Skeletal muscle satellite cell (primary cell): Measurements from ENCODE around the gene TMEM109.

Experiments used
- H3K27me3 ChIP-seq: 2 replicates; pipeline ENCODE4 v1.7.0; 2013; ENCODE audit warnings: low read length; ENCODE audit not compliant: control insufficient read depth, insufficient read depth
- H3K36me3 ChIP-seq: 2 replicates; pipeline ENCODE4 v1.7.0; 2013; ENCODE audit warnings: mild to moderate bottlenecking, control low read depth, low read length; ENCODE audit not compliant: insufficient read depth
- H3K4me1 ChIP-seq: 2 replicates; pipeline ENCODE4 v1.7.0; 2013; ENCODE audit warnings: low read length; ENCODE audit not compliant: control insufficient read depth, insufficient read depth
- H3K4me2 ChIP-seq: 2 replicates; pipeline ENCODE4 v1.7.0; 2013; ENCODE audit warnings: mild to moderate bottlenecking, low read length
- H3K4me3 ChIP-seq: 2 replicates; pipeline ENCODE4 v1.7.0; 2013; ENCODE audit warnings: low read length
- H3K9ac ChIP-seq: 2 replicates; pipeline ENCODE4 v1.7.0; 2013; ENCODE audit warnings: mild to moderate bottlenecking, low read depth, low read length, moderate library complexity
- H3K9me3 ChIP-seq: replicated peaks from 2 replicates; pipeline ENCODE4 v1.7.0; 2013; ENCODE audit warnings: mild to moderate bottlenecking, control low read depth, low read length

TMEM109 gene

DNA sequence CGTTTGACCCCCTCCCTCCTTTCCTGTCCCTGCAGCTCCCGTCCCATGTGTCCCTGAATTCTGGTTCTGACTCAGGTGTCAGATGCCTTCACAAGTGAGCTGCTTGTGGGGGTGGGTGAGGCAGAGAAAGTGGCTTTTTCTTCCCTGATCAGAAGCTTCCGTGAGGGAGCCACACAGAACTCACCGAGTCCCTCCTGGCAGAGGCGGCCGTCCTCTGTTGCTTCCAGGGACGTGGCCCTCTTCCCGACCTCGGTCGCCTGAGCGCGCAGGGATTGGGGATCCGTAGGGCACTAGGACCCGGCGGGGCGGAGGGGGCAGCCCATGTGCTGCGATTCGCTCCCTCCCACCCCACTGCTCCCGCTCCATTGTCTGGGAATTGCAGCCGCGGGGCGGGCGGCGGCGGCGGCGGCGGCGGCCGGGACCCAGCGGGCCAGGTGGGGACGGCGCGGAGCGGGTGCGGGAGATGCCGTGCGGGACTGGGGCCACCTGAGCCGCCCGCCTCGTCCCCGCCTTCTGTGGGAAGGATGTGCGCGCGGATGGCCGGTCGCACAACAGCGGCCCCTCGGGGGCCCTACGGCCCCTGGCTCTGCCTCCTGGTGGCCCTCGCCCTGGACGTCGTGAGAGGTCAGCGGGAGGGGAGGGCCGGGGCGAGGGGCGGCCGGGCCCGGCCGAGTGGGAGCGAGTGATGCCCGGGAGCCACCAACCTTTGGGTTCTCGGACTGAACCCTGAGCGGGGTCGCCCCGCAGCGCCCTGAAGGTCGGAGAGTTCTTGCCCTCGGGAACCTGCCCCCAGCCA, 10.3 kb downstream of the TMEM109 start, which contains the start of gene TMEM132A:
TSS of gene TMEM132A (plus strand) at position 351 of the 796 bp plus-strand sequence. CDS start at position 525, 174 bp downstream.
- peaks cover 7% of the 10 kb centered on the region for H3K27me3 ChIP-seq
- peaks cover 25% of the 10 kb centered on the region for H3K36me3 ChIP-seq
- H3K4me2 ChIP-seq, result peak within 1 kb of the TSS; percentile 93
- peaks cover 16% of the 10 kb centered on the region for H3K4me1 ChIP-seq
- H3K4me3 ChIP-seq, result peak within 1 kb of the TSS; percentile 77
- H3K9ac ChIP-seq, result peak within 1 kb of the TSS; percentile 77
- no peaks in the 10 kb centered on the region for H3K9me3 ChIP-seq

- peak overlapping the region; percentile 77 for H3K4me3 ChIP-seq
- H3K36me3 ChIP-seq, result peaks cover 25% of the 10 kb centered on the region
- no peaks in the 10 kb centered on the region for H3K9me3 ChIP-seq
- H3K4me2 ChIP-seq, result peak overlapping the region; percentile 93
- H3K9ac ChIP-seq, result peak overlapping the region; percentile 77
- peaks cover 7% of the 10 kb centered on the region for H3K27me3 ChIP-seq
- peaks cover 16% of the 10 kb centered on the region for H3K4me1 ChIP-seq
Observed at GRCh38 chr11:60924906-60925853, 11.2 kb downstream of the TMEM109 start.

- peak overlapping the region; percentile 77 for H3K4me3 ChIP-seq
- H3K9me3 ChIP-seq, result no peaks in the 10 kb centered on the region
- H3K9ac ChIP-seq, result no peak overlapping the region
- peak overlapping the region; percentile 93 for H3K4me2 ChIP-seq
- H3K36me3 ChIP-seq, result peaks cover 19% of the 10 kb centered on the region
- peaks cover 16% of the 10 kb centered on the region for H3K4me1 ChIP-seq
- peaks cover 7% of the 10 kb centered on the region for H3K27me3 ChIP-seq
Observed at GRCh38 chr11:60925868-60926267, 11.9 kb downstream of the TMEM109 start.

GRCh38 chr11:60926500-60926899, 12.5 kb downstream of the TMEM109 start:
- Histone ChIP-seq H3K36me3 (peaks cover 13% of the 10 kb centered on the region), H3K4me1 (peaks cover 16% of the 10 kb centered on the region), H3K9ac (no peak overlapping the region), H3K4me2 (no peak overlapping the region), H3K9me3 (no peaks in the 10 kb centered on the region), H3K27me3 (peaks cover 7% of the 10 kb centered on the region), H3K4me3 (no peak overlapping the region)

GRCh38 chr11:60927061-60927592, 13.2 kb downstream of the TMEM109 start:
- no peak overlapping the region for H3K4me3 ChIP-seq
- H3K36me3 ChIP-seq, result peaks cover 7% of the 10 kb centered on the region
- H3K4me2 ChIP-seq, result no peak overlapping the region
- H3K9ac ChIP-seq, result no peak overlapping the region
- H3K27me3 ChIP-seq, result peaks cover 7% of the 10 kb centered on the region
- no peaks in the 10 kb centered on the region for H3K9me3 ChIP-seq
- H3K4me1 ChIP-seq, result peaks cover 16% of the 10 kb centered on the region

DNA sequence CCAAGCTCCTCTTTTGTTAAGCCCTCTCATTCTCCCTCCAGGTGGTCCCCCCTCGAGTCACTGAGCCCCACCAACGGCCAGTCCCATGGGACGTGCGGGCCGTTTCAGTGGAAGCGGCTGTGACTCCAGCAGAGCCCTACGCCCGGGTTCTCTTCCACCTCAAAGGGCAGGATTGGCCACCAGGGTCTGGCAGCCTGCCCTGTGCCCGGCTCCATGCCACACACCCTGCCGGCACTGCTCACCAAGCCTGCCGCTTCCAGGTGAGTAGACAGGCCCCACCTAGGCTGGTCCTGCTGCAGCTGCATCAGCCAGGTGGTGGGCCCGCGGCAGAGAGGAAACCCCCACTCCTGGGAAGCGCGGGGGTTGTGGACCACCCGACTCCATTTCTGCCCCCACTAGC, 13.6 kb downstream of the TMEM109 start:
- Histone ChIP-seq H3K4me3 (no peak overlapping the region), H3K27me3 (peaks cover 7% of the 10 kb centered on the region), H3K4me1 (peaks cover 16% of the 10 kb centered on the region), H3K9me3 (no peaks in the 10 kb centered on the region), H3K36me3 (peaks cover 3% of the 10 kb centered on the region), H3K9ac (no peak overlapping the region), H3K4me2 (no peak overlapping the region)

DNA sequence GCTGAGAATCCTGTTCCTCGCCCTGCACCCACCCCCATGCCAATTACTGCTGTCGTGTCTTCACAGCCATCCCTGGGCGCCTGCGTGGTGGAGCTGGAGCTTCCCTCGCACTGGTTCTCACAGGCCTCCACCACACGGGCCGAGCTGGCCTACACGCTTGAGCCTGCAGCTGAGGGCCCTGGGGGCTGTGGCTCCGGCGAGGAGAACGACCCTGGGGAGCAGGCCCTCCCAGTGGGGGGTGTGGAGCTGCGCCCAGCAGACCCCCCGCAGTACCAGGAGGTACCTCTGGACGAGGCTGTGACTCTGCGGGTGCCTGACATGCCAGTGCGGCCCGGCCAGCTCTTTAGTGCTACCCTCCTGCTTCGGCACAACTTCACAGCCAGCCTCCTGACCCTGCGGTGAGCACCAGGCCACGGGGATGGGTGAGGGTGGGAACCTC, 14.6 kb downstream of the TMEM109 start:
- Histone ChIP-seq H3K4me2 (no peak overlapping the region), H3K4me3 (no peak overlapping the region), H3K9me3 (no peaks in the 10 kb centered on the region), H3K9ac (no peak overlapping the region), H3K4me1 (peaks cover 16% of the 10 kb centered on the region), H3K36me3 (no peaks in the 10 kb centered on the region), H3K27me3 (peaks cover 7% of the 10 kb centered on the region)

- Histone ChIP-seq H3K4me3 (no peak overlapping the region), H3K9me3 (no peaks in the 10 kb centered on the region), H3K4me1 (peaks cover 11% of the 10 kb centered on the region), H3K36me3 (no peaks in the 10 kb centered on the region), H3K4me2 (no peak overlapping the region), H3K27me3 (peaks cover 6% of the 10 kb centered on the region), H3K9ac (no peak overlapping the region)
Observed at GRCh38 chr11:60929764-60930163, 15.8 kb downstream of the TMEM109 start.

DNA sequence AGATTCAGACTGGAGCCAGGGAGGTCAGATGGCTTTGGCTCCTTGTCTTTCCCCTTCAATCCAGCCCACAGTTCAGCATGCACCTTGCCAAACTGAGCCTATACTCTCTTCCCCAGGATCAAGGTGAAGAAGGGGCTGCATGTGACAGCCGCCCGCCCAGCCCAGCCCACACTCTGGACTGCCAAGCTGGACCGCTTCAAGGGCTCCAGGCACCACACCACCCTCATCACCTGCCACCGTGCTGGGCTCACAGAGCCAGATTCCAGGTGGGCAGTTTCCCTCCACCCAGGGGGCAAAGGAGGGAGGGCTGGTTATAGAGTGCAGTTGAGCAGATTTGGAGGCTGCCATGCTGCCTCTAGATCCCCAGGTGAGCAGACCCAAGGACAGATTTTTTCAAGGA, 16.4 kb downstream of the TMEM109 start:
- Histone ChIP-seq H3K27me3 (no peaks in the 10 kb centered on the region), H3K4me2 (no peak overlapping the region), H3K4me1 (peaks cover 4% of the 10 kb centered on the region), H3K36me3 (no peaks in the 10 kb centered on the region), H3K9ac (no peak overlapping the region), H3K4me3 (no peak overlapping the region), H3K9me3 (no peaks in the 10 kb centered on the region)

- no peak overlapping the region for H3K4me2 ChIP-seq
- H3K4me1 ChIP-seq, result no peaks in the 10 kb centered on the region
- H3K27me3 ChIP-seq, result no peaks in the 10 kb centered on the region
- no peaks in the 10 kb centered on the region for H3K36me3 ChIP-seq
- no peak overlapping the region for H3K9ac ChIP-seq
- H3K4me3 ChIP-seq, result no peak overlapping the region
- no peaks in the 10 kb centered on the region for H3K9me3 ChIP-seq
Observed at GRCh38 chr11:60931917-60932316, 18.0 kb downstream of the TMEM109 start.
